Effector CD4-positive, alpha-beta T cell (primary cell): ENCODE data around the gene HOXB7.
A peak's percentile ranks its signal among the peaks of the same experiment; 100 is the strongest.

Experiments
- DNase-seq: peaks from one replicate; pipeline ENCODE4 v3.0.0-alpha.2; 2020

The HOXB7 gene

GRCh38 chr17:48593840-48594537 is 16.8 kb downstream of the HOXB7 start:
- DNase-seq = peak; percentile 77

GRCh38 chr17:48593126-48593829 is 17.5 kb downstream of the HOXB7 start, which contains the start of gene HOXB5:
TSS of gene HOXB5 (minus strand) at chr17:48593779. CDS start at chr17:48593682, 97 bp downstream.
- DNase-seq = no peak

- no peak for DNase-seq
These were observed 18.2 kb downstream of the HOXB7 start for GRCh38 chr17:48592577-48592976.

GRCh38 chr17:48592057-48592514 is 18.7 kb downstream of the HOXB7 start:
- DNase-seq = no peak

- DNase-seq = no peak
These were observed 19.4 kb downstream of the HOXB7 start for GRCh38 chr17:48591255-48592056.

- DNase-seq = no peak
These were observed 20.1 kb downstream of the HOXB7 start for GRCh38 chr17:48590607-48591161.

- no peak for DNase-seq
These were observed 20.8 kb downstream of the HOXB7 start, which contains the start of gene HOXB3 for GRCh38 chr17:48589831-48590606. TSS of gene HOXB3 (minus strand) at chr17:48590241. CDS start at chr17:48552474, 37,767 bp downstream.

- DNase-seq = no peak
These were observed 21.6 kb downstream of the HOXB7 start for GRCh38 chr17:48589060-48589830.

GRCh38 chr17:48588528-48588927 is 22.3 kb downstream of the HOXB7 start:
- no peak for DNase-seq

GRCh38 chr17:48588074-48588415 is 22.8 kb downstream of the HOXB7 start:
- no peak for DNase-seq

- no peak for DNase-seq
These were observed 23.3 kb downstream of the HOXB7 start for GRCh38 chr17:48587276-48588073.

GRCh38 chr17:48586355-48587258 is 24.2 kb downstream of the HOXB7 start:
- no peak for DNase-seq

- DNase-seq = no peak
These were observed 26.5 kb downstream of the HOXB7 start for GRCh38 chr17:48584223-48584741.

- DNase-seq = no peak
These were observed 27.1 kb downstream of the HOXB7 start for GRCh38 chr17:48583708-48584222.

- DNase-seq = no peak
These were observed 28.1 kb downstream of the HOXB7 start for GRCh38 chr17:48582750-48583069.

- no peak for DNase-seq
These were observed 30.9 kb downstream of the HOXB7 start for GRCh38 chr17:48579760-48580554.

- DNase-seq = no peak
These were observed 31.4 kb downstream of the HOXB7 start for GRCh38 chr17:48579471-48579759.
